HepG2 (cell line): ENCODE measurements around the gene AP2S1. TPM values are rescaled to one million over a fixed set of nuclear protein-coding genes. Genes with fewer than 3 reads are reported as not detected.

Experiments
- ATAD3A ChIP-seq: sonication (generic); formaldehyde crosslinking; IDR thresholded peaks from 2 replicates; pipeline ENCODE4 v1.4.0; 2020; ENCODE audit warnings: missing genetic modification reagents
- GATAD2A ChIP-seq: IDR thresholded peaks from 2 replicates; pipeline ENCODE4 v1.6.1; 2016
- HDAC6 ChIP-seq: fragments of 200-600 bp; sonication (generic); IDR thresholded peaks from 2 replicates; pipeline ENCODE4 v1.7.0; 2017; ENCODE audit warnings: mild to moderate bottlenecking, antibody characterized with exemption, low read length, low read depth
- HNRNPLL ChIP-seq: fragments of 200-400 bp; formaldehyde crosslinking; IDR thresholded peaks from 2 replicates; pipeline ENCODE4 v1.6.1; 2017; ENCODE audit warnings: mild to moderate bottlenecking, low read depth, low read length; ENCODE audit not compliant: poor library complexity, severe bottlenecking
- LRRFIP1 ChIP-seq: sonication (generic); formaldehyde crosslinking; conservative IDR thresholded peaks from 2 replicates; pipeline ENCODE4 v1.4.0; 2020; ENCODE audit warnings: missing genetic modification reagents
- MXD3 ChIP-seq: IDR thresholded peaks from 2 replicates; pipeline ENCODE4 v1.6.1; 2016; ENCODE audit warnings: mild to moderate bottlenecking, missing biosample characterization, missing genetic modification reagents
- RAD21 ChIP-seq: fragments of 450-650 bp; formaldehyde crosslinking; IDR thresholded peaks from 2 replicates; pipeline ENCODE4 v1.5.0; 2020; ENCODE audit warnings: mild to moderate bottlenecking
- RFXAP ChIP-seq: sonication (generic); formaldehyde crosslinking; IDR thresholded peaks from 2 replicates; pipeline ENCODE4 v1.4.0; 2020; ENCODE audit warnings: missing genetic modification reagents, borderline replicate concordance
- SMARCC2 ChIP-seq: fragments of 450-650 bp; IDR thresholded peaks from 2 replicates; pipeline ENCODE4 v1.6.1; 2017; ENCODE audit warnings: antibody characterized with exemption, mild to moderate bottlenecking
- SNAI1 ChIP-seq: sonication (generic); formaldehyde crosslinking; IDR thresholded peaks from 2 replicates; pipeline ENCODE4 v1.5.0; 2020; ENCODE audit warnings: mild to moderate bottlenecking, missing genetic modification reagents, borderline replicate concordance
- SOX5 ChIP-seq: IDR thresholded peaks from 2 replicates; pipeline ENCODE4 v1.6.1; 2016; ENCODE audit warnings: borderline replicate concordance
- SRY ChIP-seq: sonication (generic); formaldehyde crosslinking; IDR thresholded peaks from 2 replicates; pipeline ENCODE4 v1.8.0; 2022; ENCODE audit warnings: mild to moderate bottlenecking, missing genetic modification reagents
- TBX3 ChIP-seq: fragments of 450-650 bp; IDR thresholded peaks from 2 replicates; pipeline ENCODE4 v1.6.1; 2017; ENCODE audit warnings: antibody characterized with exemption, mild to moderate bottlenecking, inconsistent platforms, borderline replicate concordance
- THAP7 ChIP-seq: sonication (generic); formaldehyde crosslinking; IDR thresholded peaks from 2 replicates; pipeline ENCODE4 v1.8.1; 2023; ENCODE audit warnings: mild to moderate bottlenecking, missing genetic modification reagents
- ZFP91 ChIP-seq: sonication (generic); formaldehyde crosslinking; IDR thresholded peaks from 2 replicates; pipeline ENCODE4 v1.9.0; 2022; ENCODE audit warnings: missing genetic modification reagents, mild to moderate bottlenecking, borderline replicate concordance
- ZNF136 ChIP-seq: sonication (generic); formaldehyde crosslinking; IDR thresholded peaks from 2 replicates; pipeline ENCODE4 v1.8.1; 2022; ENCODE audit warnings: low read depth, mild to moderate bottlenecking, moderate library complexity, missing genetic modification reagents
- ZNF674 ChIP-seq: sonication (generic); formaldehyde crosslinking; IDR thresholded peaks from 2 replicates; pipeline ENCODE4 v1.5.0; 2020; ENCODE audit warnings: low read depth, mild to moderate bottlenecking, missing genetic modification reagents
- ZNF770 ChIP-seq: sonication (generic); formaldehyde crosslinking; IDR thresholded peaks from 2 replicates; pipeline ENCODE4 v1.5.0; 2020; ENCODE audit warnings: mild to moderate bottlenecking, missing genetic modification reagents
- polyA plus RNA-seq, 8 experiments: library from polyadenylated mRNA; depleted of rRNA in 3 of 8; stranded (reverse) in 7 of 8; unstranded in 1 of 8; fragments of >200 nt; fragmentation: Illumina TruSeq in 4 of 8; extraction: Trizol in 4 of 8; gene quantifications; 2 replicates each; pipeline versions ENCODE4 v1.2.1 to v1.2.3, GENCODE V29; 2011 to 2016; ENCODE audit warnings: low read depth in 4 of 8, missing spikeins in 1 of 8, mixed read lengths in 1 of 8; ENCODE audit not compliant: insufficient read depth in 1 of 8
- total RNA-seq, 5 experiments: library from RNA; depleted of rRNA; stranded (reverse); fragments of >200 nt; fragmentation: Illumina TruSeq; extraction: Trizol; gene quantifications; 2 replicates each; pipeline ENCODE4 v1.2.3, GENCODE V29; 2016; ENCODE audit warnings: low read depth in 1 of 5
- TF ChIP-seq, protein P1 (sequence below): sonication (generic); formaldehyde crosslinking; IDR thresholded peaks from 2 replicates; pipeline ENCODE4 v1.4.0; 2020; ENCODE audit warnings: missing genetic modification reagents
- TF ChIP-seq, protein P2 (sequence below): IDR thresholded peaks from 2 replicates; pipeline ENCODE4 v1.6.1; 2016; ENCODE audit warnings: low read depth, borderline replicate concordance

AP2S1 gene
- total and polyA plus RNA-seq, 2 of the 13 experiments (the other 11 are each of a cell fraction or from before 2014, with no cell fraction given), result 45.2 to 86.1 TPM

- TF ChIP-seq ZNF770 (CRISPR knock-in tag), result peak; percentile 17; the same call in 1 of the 2 replicates
- no peak for TF ChIP-seq SMARCC2
- TF ChIP-seq, protein P1, sequence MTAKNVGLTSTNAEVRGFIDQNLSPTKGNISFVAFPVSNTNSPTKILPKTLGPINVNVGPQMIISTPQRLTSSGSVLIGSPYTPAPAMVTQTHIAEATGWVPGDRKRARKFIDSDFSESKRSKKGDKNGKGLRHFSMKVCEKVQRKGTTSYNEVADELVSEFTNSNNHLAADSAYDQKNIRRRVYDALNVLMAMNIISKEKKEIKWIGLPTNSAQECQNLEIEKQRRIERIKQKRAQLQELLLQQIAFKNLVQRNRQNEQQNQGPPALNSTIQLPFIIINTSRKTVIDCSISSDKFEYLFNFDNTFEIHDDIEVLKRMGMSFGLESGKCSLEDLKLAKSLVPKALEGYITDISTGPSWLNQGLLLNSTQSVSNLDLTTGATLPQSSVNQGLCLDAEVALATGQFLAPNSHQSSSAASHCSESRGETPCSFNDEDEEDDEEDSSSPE (CRISPR knock-in tag), result no peak
- no peak for TF ChIP-seq HNRNPLL
- TF ChIP-seq, protein P2, sequence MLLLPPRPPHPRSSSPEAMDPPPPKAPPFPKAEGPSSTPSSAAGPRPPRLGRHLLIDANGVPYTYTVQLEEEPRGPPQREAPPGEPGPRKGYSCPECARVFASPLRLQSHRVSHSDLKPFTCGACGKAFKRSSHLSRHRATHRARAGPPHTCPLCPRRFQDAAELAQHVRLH (CRISPR knock-in tag), result no peak
- no peak for TF ChIP-seq MXD3 (CRISPR knock-in tag)
- TF ChIP-seq RAD21 (CRISPR knock-in tag), result no peak
- no peak for TF ChIP-seq ZFP91 (CRISPR knock-in tag)
- TF ChIP-seq GATAD2A (CRISPR knock-in tag), result no peak
- no peak for TF ChIP-seq THAP7 (CRISPR knock-in tag)
- TF ChIP-seq ZNF674 (CRISPR knock-in tag), result no peak
- no peak for TF ChIP-seq SNAI1
- peak; percentile 47; the same call in 1 of the 2 replicates for TF ChIP-seq TBX3
- TF ChIP-seq HDAC6, result no peak
- no peak for TF ChIP-seq LRRFIP1 (CRISPR knock-in tag)
- no peak for TF ChIP-seq ZNF136 (CRISPR knock-in tag)
- no peak for TF ChIP-seq SOX5 (CRISPR knock-in tag)
- no peak for TF ChIP-seq RFXAP (CRISPR knock-in tag)
- TF ChIP-seq SRY (CRISPR knock-in tag), result no peak
- no peak for TF ChIP-seq ATAD3A (CRISPR knock-in tag)
These were observed 47.1 kb downstream of the AP2S1 start (continued) for GRCh38 chr19:46803555-46803954.
